CD4-positive, alpha-beta T cell (primary cell): ENCODE data around the gene DCDC2. TPM values are rescaled to one million over a fixed set of nuclear protein-coding genes. Genes with fewer than 3 reads are reported as not detected.
"Not testable (repeated sequence)": the region's sequence is repeated elsewhere in the genome, so short reads cannot be mapped to it uniquely, and the experiment has no call there.

ENCODE experiments used
- ATAC-seq: fragments of 200-7000 bp; cut with Tn5 transposase; one replicate; pipeline ENCODE4 v1.10.0; 2022; ENCODE audit warnings: mild to moderate bottlenecking; ENCODE audit not compliant: poor library complexity
- CTCF ChIA-PET: fragments of 350-600 bp; sonication (Branson Sonifier 250); formaldehyde crosslinking; loops from one replicate; lab custom pipeline; 2021; ENCODE audit warnings: antibody characterized with exemption, inconsistent platforms; lab: Charles Lee
- POLR2A ChIA-PET: fragments of 350-600 bp; sonication (Branson Sonifier 250); formaldehyde crosslinking; loops from one replicate; lab custom pipeline; 2021; ENCODE audit warnings: antibody characterized with exemption, inconsistent platforms; lab: Charles Lee
- DNase-seq, 14 experiments: peaks; one replicate each; pipeline ENCODE4 v3.0.0-alpha.2; 2013 to 2020; ENCODE audit warnings: mixed read lengths in 2 of 14
- H3K27ac ChIP-seq, 2 donors: one replicate each; pipeline versions ENCODE4 v1.5.1 to v1.7.0; 2013; ENCODE audit warnings: low read length in 2 of 2, low read depth in 1 of 2, mild to moderate bottlenecking in 1 of 2
- H3K27me3 ChIP-seq, 2 experiments: 1 replicate in 1 of 2; 2 replicates in 1 of 2; pipeline versions ENCODE4 v1.6.1 to v1.7.0; 2013; ENCODE audit warnings: low read length in 2 of 2, control low read depth in 1 of 2, mild to moderate bottlenecking in 1 of 2, moderate library complexity in 1 of 2; ENCODE audit not compliant: insufficient read depth in 2 of 2, control insufficient read depth in 1 of 2
- H3K36me3 ChIP-seq: one replicate; pipeline ENCODE4 v1.6.1; 2013; ENCODE audit warnings: low read length, control low read depth; ENCODE audit not compliant: insufficient read depth
- H3K4me1 ChIP-seq: one replicate; pipeline ENCODE4 v1.6.1; 2013; ENCODE audit warnings: low read length, control low read depth; ENCODE audit not compliant: insufficient read depth
- H3K4me3 ChIP-seq: one replicate; pipeline ENCODE4 v1.5.1; 2013; ENCODE audit warnings: mild to moderate bottlenecking, low read length, moderate library complexity
- H3K9me3 ChIP-seq, 2 experiments: 1 replicate in 1 of 2; 2 replicates in 1 of 2; pipeline versions ENCODE4 v1.6.1 to v1.7.0; 2013; ENCODE audit warnings: low read length in 2 of 2, mild to moderate bottlenecking in 2 of 2, control low read depth in 1 of 2, moderate library complexity in 1 of 2; ENCODE audit not compliant: control insufficient read depth in 1 of 2, insufficient read depth in 1 of 2
- H3K27ac Mint-ChIP-seq: one replicate; pipeline ENCODE4 v1.8.0; 2020; ENCODE audit warnings: mixed read lengths
- H3K27me3 Mint-ChIP-seq: one replicate; pipeline ENCODE4 v1.8.0; 2021; ENCODE audit warnings: mixed read lengths
- H3K36me3 Mint-ChIP-seq: one replicate; pipeline ENCODE4 v1.8.0; 2021; ENCODE audit warnings: low read depth, mixed read lengths
- H3K4me1 Mint-ChIP-seq: one replicate; pipeline ENCODE4 v1.8.0; 2021; ENCODE audit warnings: low read depth, mixed read lengths
- H3K4me3 Mint-ChIP-seq: one replicate; pipeline ENCODE4 v1.8.0; 2020; ENCODE audit warnings: mild to moderate bottlenecking, mixed read lengths
- H3K9me3 Mint-ChIP-seq: one replicate; pipeline ENCODE4 v1.8.0; 2020; ENCODE audit warnings: mixed read lengths
- intact Hi-C, 2 experiments: fragments of 100-400 bp; cut with DNase I in 1 of 2; cut with micrococcal nuclease in 1 of 2; formaldehyde crosslinking; loops; one replicate each; pipeline versions ENCODE4 v1.15.1 to v1.9.0; 2023 to 2025; cut with DNase I, micrococcal nuclease
- total RNA-seq, 174 experiments: library from RNA in 2 of 174; stranded (reverse) in 2 of 174; gene quantifications; one replicate each; pipeline ENCODE4 v1.2.3 and lab custom pipeline; 2021 to 2026
- TF ChIP-seq, protein P1 (sequence below): fragments of 200-600 bp; IDR thresholded peaks from one replicate; pipeline ENCODE4 v1.8.0; 2022; ENCODE audit warnings: antibody characterized with exemption, mild to moderate bottlenecking

Gene DCDC2
- total RNA-seq, 2 experiments from 2014 or later: 0.05 TPM; not detected in 1

- CTCF ChIA-PET: no interaction called here
- TF ChIP-seq, protein P1, sequence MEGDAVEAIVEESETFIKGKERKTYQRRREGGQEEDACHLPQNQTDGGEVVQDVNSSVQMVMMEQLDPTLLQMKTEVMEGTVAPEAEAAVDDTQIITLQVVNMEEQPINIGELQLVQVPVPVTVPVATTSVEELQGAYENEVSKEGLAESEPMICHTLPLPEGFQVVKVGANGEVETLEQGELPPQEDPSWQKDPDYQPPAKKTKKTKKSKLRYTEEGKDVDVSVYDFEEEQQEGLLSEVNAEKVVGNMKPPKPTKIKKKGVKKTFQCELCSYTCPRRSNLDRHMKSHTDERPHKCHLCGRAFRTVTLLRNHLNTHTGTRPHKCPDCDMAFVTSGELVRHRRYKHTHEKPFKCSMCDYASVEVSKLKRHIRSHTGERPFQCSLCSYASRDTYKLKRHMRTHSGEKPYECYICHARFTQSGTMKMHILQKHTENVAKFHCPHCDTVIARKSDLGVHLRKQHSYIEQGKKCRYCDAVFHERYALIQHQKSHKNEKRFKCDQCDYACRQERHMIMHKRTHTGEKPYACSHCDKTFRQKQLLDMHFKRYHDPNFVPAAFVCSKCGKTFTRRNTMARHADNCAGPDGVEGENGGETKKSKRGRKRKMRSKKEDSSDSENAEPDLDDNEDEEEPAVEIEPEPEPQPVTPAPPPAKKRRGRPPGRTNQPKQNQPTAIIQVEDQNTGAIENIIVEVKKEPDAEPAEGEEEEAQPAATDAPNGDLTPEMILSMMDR: no peak
These were observed 85.7 kb downstream of the DCDC2 start for GRCh38 chr6:24272148-24272547.

DNA sequence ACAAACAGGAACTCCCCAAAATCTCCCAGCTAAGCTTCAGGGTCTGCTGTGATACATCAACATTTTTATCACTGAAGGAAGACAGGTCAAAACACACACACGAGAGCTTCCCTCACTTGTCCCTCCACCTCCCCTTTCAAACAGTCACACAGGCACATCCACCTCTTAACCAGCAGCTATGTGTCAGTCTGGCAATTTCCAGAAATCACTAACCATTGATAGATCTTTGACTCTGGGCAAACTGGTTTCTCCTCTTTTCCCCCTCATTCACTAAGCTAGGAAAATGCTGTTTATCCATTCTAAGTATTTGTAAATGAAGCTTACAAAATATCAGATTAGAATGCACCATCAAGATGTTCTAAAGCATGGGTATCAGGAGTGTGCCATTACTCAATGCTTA is 87.8 kb downstream of the DCDC2 start:
- no peaks in the 10 kb centered on the region for H3K9me3 ChIP-seq
- Mint-ChIP-seq H3K9me3 (no peaks in the 10 kb centered on the region), H3K4me3 (no peak overlapping the region), H3K36me3 (no peaks in the 10 kb centered on the region), H3K27me3 (peaks cover 24% of the 10 kb centered on the region), H3K4me1 (no peaks in the 10 kb centered on the region), H3K27ac (no peak overlapping the region)
- ChIA-PET CTCF (interaction anchor here (1.4 kb wide), 1 partner anchor 10 kb away, joined by 4 read pairs; no protein-coding TSS in a partner anchor), POLR2A (no interaction called here)
- H3K4me3 ChIP-seq: no peak overlapping the region
- TF ChIP-seq, protein P1: no peak
- DNase-seq: no peak
- H3K36me3 ChIP-seq: no peaks in the 10 kb centered on the region
- H3K27ac ChIP-seq: no peak overlapping the region
- intact Hi-C loops: no loop called here
- H3K4me1 ChIP-seq: no peaks in the 10 kb centered on the region
- H3K27me3 ChIP-seq: peaks cover 0 to 2% of the 10 kb centered on the region in 2 experiments
- no peak for ATAC-seq

More at GRCh38 chr6:24272148-24272547, 85.7 kb downstream of the DCDC2 start:
- no peaks in the 10 kb centered on the region for H3K4me1 Mint-ChIP-seq
- no peaks in the 10 kb centered on the region for H3K9me3 ChIP-seq
- H3K27me3 Mint-ChIP-seq: peaks cover 22% of the 10 kb centered on the region
- no peaks in the 10 kb centered on the region for H3K4me1 ChIP-seq
- H3K27ac ChIP-seq: no peak overlapping the region
- intact Hi-C loops: no loop called here
- H3K9me3 Mint-ChIP-seq: no peaks in the 10 kb centered on the region
- no peak overlapping the region for H3K27ac Mint-ChIP-seq
- ATAC-seq: no peak
- no peak overlapping the region for H3K4me3 ChIP-seq
- H3K36me3 Mint-ChIP-seq: no peaks in the 10 kb centered on the region
- no peak for DNase-seq
- H3K4me3 Mint-ChIP-seq: no peak overlapping the region
- H3K36me3 ChIP-seq: no peaks in the 10 kb centered on the region
- POLR2A ChIA-PET: no interaction called here
- H3K27me3 ChIP-seq: peaks cover 0 to 2% of the 10 kb centered on the region in 2 experiments

DNA sequence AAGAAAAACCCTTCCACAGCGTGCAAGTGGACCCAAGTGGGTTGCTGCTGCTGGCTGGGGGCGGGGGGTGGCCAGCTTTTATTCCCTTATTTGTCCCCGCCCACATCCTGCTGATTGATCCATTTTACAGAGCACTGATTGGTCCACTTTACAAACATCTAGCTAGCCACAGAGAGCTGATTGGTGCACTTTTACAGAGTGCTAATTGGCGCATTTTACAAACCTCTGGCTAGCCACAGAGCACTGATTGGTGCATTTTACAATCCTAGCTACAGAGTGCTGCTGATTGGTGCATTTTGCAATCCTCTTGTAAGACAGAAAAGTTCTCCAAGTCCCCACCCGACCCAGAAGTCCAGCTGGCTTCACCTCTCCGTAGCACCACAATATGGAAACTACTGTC is 99.6 kb downstream of the DCDC2 start:
- H3K9me3 ChIP-seq, H3K4me3 Mint-ChIP-seq, H3K36me3 ChIP-seq, intact Hi-C loops, DNase-seq, H3K36me3 Mint-ChIP-seq, H3K4me1 Mint-ChIP-seq, H3K9me3 Mint-ChIP-seq, H3K27ac Mint-ChIP-seq, ATAC-seq, POLR2A ChIA-PET, H3K4me3 ChIP-seq, H3K4me1 ChIP-seq, H3K27ac ChIP-seq: not testable (repeated sequence)
- peaks cover 13 to 14% of the 10 kb centered on the region in 2 experiments for H3K27me3 ChIP-seq
- CTCF ChIA-PET: interaction anchor here (1.1 kb wide), 1 partner anchor 12 kb away, joined by 3 read pairs; no protein-coding TSS in a partner anchor
- peaks cover 51% of the 10 kb centered on the region for H3K27me3 Mint-ChIP-seq

- H3K36me3 Mint-ChIP-seq: no peaks in the 10 kb centered on the region
- H3K27ac Mint-ChIP-seq: no peak overlapping the region
- H3K9me3 Mint-ChIP-seq: peaks cover 4% of the 10 kb centered on the region
- Histone ChIP-seq H3K36me3 (no peaks in the 10 kb centered on the region), H3K4me1 (no peaks in the 10 kb centered on the region), H3K4me3 (no peak overlapping the region), H3K27me3 (peaks cover 8 to 14% of the 10 kb centered on the region in 2 experiments), H3K9me3 (no peaks in the 10 kb centered on the region), H3K27ac (no peak overlapping the region)
- TF ChIP-seq, protein P1: no peak
- intact Hi-C loops: no loop called here
- CTCF ChIA-PET: interaction anchor here (1.1 kb wide), 1 partner anchor 11 kb away, joined by 3 read pairs; no protein-coding TSS in a partner anchor
- no peaks in the 10 kb centered on the region for H3K4me1 Mint-ChIP-seq
- ATAC-seq (no peak), DNase-seq (no peak)
- peaks cover 47% of the 10 kb centered on the region for H3K27me3 Mint-ChIP-seq
- POLR2A ChIA-PET: no interaction called here
- H3K4me3 Mint-ChIP-seq: no peak overlapping the region
These were observed 100.6 kb downstream of the DCDC2 start for GRCh38 chr6:24257282-24257681.
